SK-N-SH (cell line): ENCODE measurements around the gene KLHDC9. TPM values are rescaled to one million over a fixed set of nuclear protein-coding genes. Genes with fewer than 3 reads are reported as not detected.

Experiments
- CTCF ChIA-PET: fragments of 300-600, 350-600 bp; formaldehyde crosslinking; extraction: SDS; loops from one replicate; lab custom pipeline; 2021; lab: Yijun Ruan, JAX
- POLR2A ChIA-PET: fragments of 350-600 bp; sonication (Branson Sonifier 250); formaldehyde crosslinking; extraction: SDS; loops from one replicate; lab custom pipeline; 2020; ENCODE audit warnings: antibody characterized with exemption, inconsistent platforms; lab: Yijun Ruan, JAX
- DNase-seq: peaks from one replicate; pipeline ENCODE4 v3.0.0; 2012
- H2AFZ ChIP-seq: fragments of 200-600 bp; sonication (generic); 2 replicates; pipeline ENCODE4 v1.8.1; 2016; ENCODE audit warnings: antibody characterized with exemption, mild to moderate bottlenecking, low read depth
- H3F3A ChIP-seq: fragments of 200-600 bp; sonication (generic); replicated peaks from 2 replicates; pipeline ENCODE3; 2016; ENCODE audit warnings: antibody characterized with exemption, mild to moderate bottlenecking; ENCODE audit not compliant: insufficient read depth
- H3K27ac ChIP-seq, 2 experiments: fragments of 200-500 bp in 1 of 2; fragments of 200-600 bp in 1 of 2; sonication (Bioruptor generic) in 1 of 2; sonication (generic), shearing (Covaris generic) in 1 of 2; 2 replicates each; pipeline versions ENCODE4 v1.5.1 to v1.6.1; 2014 to 2016; ENCODE audit warnings: low read depth in 2 of 2, inconsistent platforms in 1 of 2, low read length in 1 of 2, mild to moderate bottlenecking in 1 of 2, mixed read lengths in 1 of 2
- H3K27me3 ChIP-seq: fragments of 200-600 bp; sonication (generic), shearing (Covaris generic); 2 replicates; pipeline ENCODE4 v1.6.1; 2016; ENCODE audit warnings: mixed run types; ENCODE audit not compliant: insufficient read depth
- H3K36me3 ChIP-seq, 2 experiments: fragments of 200-500 bp in 1 of 2; fragments of 200-600 bp in 1 of 2; sonication (Bioruptor generic) in 1 of 2; sonication (generic) in 1 of 2; replicated peaks in 1 of 2; 2 replicates each; pipeline versions ENCODE3 to v1.5.1; 2014 to 2016; ENCODE audit warnings: low read length in 1 of 2, mild to moderate bottlenecking in 1 of 2; ENCODE audit not compliant: insufficient read depth in 2 of 2, control insufficient read depth in 1 of 2
- H3K4me1 ChIP-seq, 2 experiments: fragments of 200-500 bp in 1 of 2; fragments of 200-600 bp in 1 of 2; sonication (Bioruptor generic) in 1 of 2; sonication (generic), shearing (Covaris generic) in 1 of 2; 2 replicates each; pipeline versions ENCODE4 v1.5.1 to v1.6.1; 2014 to 2016; ENCODE audit warnings: low read depth in 1 of 2, low read length in 1 of 2, mixed run types in 1 of 2; ENCODE audit not compliant: insufficient read depth in 2 of 2, control insufficient read depth in 1 of 2
- H3K4me2 ChIP-seq: fragments of 200-600 bp; sonication (generic), shearing (Covaris generic); 2 replicates; pipeline ENCODE4 v1.6.1; 2017; ENCODE audit warnings: mixed run types
- H3K4me3 ChIP-seq, 2 experiments: fragments of 200-500 bp in 1 of 2; fragments of 200-600 bp in 1 of 2; sonication (Bioruptor generic) in 1 of 2; sonication (generic), shearing (Covaris generic) in 1 of 2; 2 replicates each; pipeline versions ENCODE4 v1.5.1 to v1.8.1; 2014 to 2016; ENCODE audit warnings: low read depth in 2 of 2, inconsistent platforms in 1 of 2, low read length in 1 of 2, mild to moderate bottlenecking in 1 of 2, mixed read lengths in 1 of 2, moderate library complexity in 1 of 2
- H3K79me2 ChIP-seq: fragments of 200-600 bp; sonication (generic); 2 replicates; pipeline ENCODE4 v1.8.1; 2017; ENCODE audit warnings: mild to moderate bottlenecking; ENCODE audit not compliant: insufficient read depth
- H3K9ac ChIP-seq: fragments of 200-600 bp; sonication (generic); 2 replicates; pipeline ENCODE4 v1.6.1; 2017; ENCODE audit warnings: mixed run types
- H3K9me2 ChIP-seq: fragments of 200-600 bp; sonication (generic); 2 replicates; pipeline ENCODE4 v1.6.1; 2017; ENCODE audit warnings: mixed run types
- H3K9me3 ChIP-seq: fragments of 200-600 bp; sonication (generic); 2 replicates; pipeline ENCODE4 v1.6.1; 2017; ENCODE audit warnings: mixed run types, mild to moderate bottlenecking, moderate library complexity
- H4K20me1 ChIP-seq: fragments of 200-600 bp; sonication (generic); 2 replicates; pipeline ENCODE4 v1.6.1; 2017; ENCODE audit warnings: mild to moderate bottlenecking, mixed run types; ENCODE audit not compliant: insufficient read depth
- CHD2 ChIP-seq: fragments of 150-350 bp; IDR thresholded peaks from 2 replicates; pipeline ENCODE4 v1.6.1; 2018; ENCODE audit warnings: low read length; ENCODE audit not compliant: partially characterized antibody
- ELF1 ChIP-seq: IDR thresholded peaks from 2 replicates; pipeline ENCODE4 v1.4.0; 2012
- EP300 ChIP-seq, 2 experiments: IDR thresholded peaks; 2 replicates each; pipeline versions ENCODE4 v1.4.0 to v1.6.1; 2012; ENCODE audit warnings: borderline replicate concordance in 1 of 2, low read depth in 1 of 2, low read length in 1 of 2
- EZH2phosphoT487 ChIP-seq: fragments of 200-600 bp; sonication (generic); IDR thresholded peaks from 2 replicates; pipeline ENCODE4 v1.6.1; 2017; ENCODE audit warnings: low read depth, mixed run types, mild to moderate bottlenecking, antibody characterized with exemption, moderate library complexity, borderline replicate concordance
- FOXJ3 ChIP-seq: sonication (generic); formaldehyde crosslinking; IDR thresholded peaks from 2 replicates; pipeline ENCODE4 v1.5.1; 2020; ENCODE audit warnings: mild to moderate bottlenecking, missing genetic modification reagents
- FOXM1 ChIP-seq: IDR thresholded peaks from 2 replicates; pipeline ENCODE4 v1.4.0; 2012; ENCODE audit warnings: low read depth, mild to moderate bottlenecking
- GABPA ChIP-seq: IDR thresholded peaks from 2 replicates; pipeline ENCODE4 v1.4.0; 2012; ENCODE audit warnings: low read depth, mild to moderate bottlenecking
- GATA2 ChIP-seq: sonication (generic); formaldehyde crosslinking; IDR thresholded peaks from 2 replicates; pipeline ENCODE4 v1.5.0; 2020; ENCODE audit warnings: mild to moderate bottlenecking, missing genetic modification reagents
- JUND ChIP-seq: IDR thresholded peaks from 2 replicates; pipeline ENCODE4 v1.4.0; 2012
- MEF2A ChIP-seq: IDR thresholded peaks from 2 replicates; pipeline ENCODE4 v1.4.0; 2012; ENCODE audit warnings: low read depth, borderline replicate concordance
- MXI1 ChIP-seq: IDR thresholded peaks from 2 replicates; pipeline ENCODE4 v1.6.1; 2012; ENCODE audit warnings: mild to moderate bottlenecking, low read depth, low read length, improper control_type of control experiment
- NFIC ChIP-seq: IDR thresholded peaks from 2 replicates; pipeline ENCODE4 v1.4.0; 2012; ENCODE audit warnings: borderline replicate concordance
- NRF1 ChIP-seq: IDR thresholded peaks from 2 replicates; pipeline ENCODE4 v1.6.1; 2012; ENCODE audit warnings: low read depth, mild to moderate bottlenecking, low read length
- PBX3 ChIP-seq: IDR thresholded peaks from 2 replicates; pipeline ENCODE4; 2012
- RCOR1 ChIP-seq: fragments of 150-350 bp; IDR thresholded peaks from 2 replicates; pipeline ENCODE4 v1.6.1; 2017; ENCODE audit warnings: antibody characterized with exemption, low read length
- RFX5 ChIP-seq: IDR thresholded peaks from 2 replicates; pipeline ENCODE4 v1.6.1; 2012; ENCODE audit warnings: mild to moderate bottlenecking, improper control_type of control experiment, low read length
- RXRA ChIP-seq: IDR thresholded peaks from 2 replicates; pipeline ENCODE4 v1.4.0; 2012; ENCODE audit warnings: low read depth, mild to moderate bottlenecking, borderline replicate concordance
- SIN3A ChIP-seq: IDR thresholded peaks from 2 replicates; pipeline ENCODE4 v1.6.1; 2012; ENCODE audit warnings: low read depth, mild to moderate bottlenecking, low read length, moderate library complexity, borderline replicate concordance
- SMC3 ChIP-seq: IDR thresholded peaks from 2 replicates; pipeline ENCODE4 v1.6.1; 2012; ENCODE audit warnings: low read depth, low read length, improper control_type of control experiment
- YY1 ChIP-seq: IDR thresholded peaks from 2 replicates; pipeline ENCODE4 v1.4.0; 2012; ENCODE audit warnings: low read depth, mild to moderate bottlenecking
- ZBTB33 ChIP-seq: IDR thresholded peaks from 2 replicates; pipeline ENCODE4 v1.4.0; 2012; ENCODE audit warnings: low read depth, borderline replicate concordance
- WGBS: methylation state at CpG from one replicate; pipeline ENCODE4 v1.1.6; 2017; ENCODE audit warnings: low lambda C conversion rate; 5-methylcytosine and 5-hydroxymethylcytosine counted together
- polyA plus RNA-seq, 3 experiments: library from polyadenylated mRNA; depleted of rRNA; stranded (reverse); fragments of >200 nt; gene quantifications; 2 replicates each; pipeline ENCODE4 v1.2.3, GENCODE V29; 2012
- TF ChIP-seq, protein P1 (sequence below): IDR thresholded peaks from 2 replicates; pipeline ENCODE4 v1.4.0; 2012; ENCODE audit warnings: low read depth
- TF ChIP-seq, protein P2 (sequence below): fragments of 150-350 bp; IDR thresholded peaks from 2 replicates; pipeline ENCODE4 v1.6.1; 2017; ENCODE audit warnings: antibody characterized with exemption, low read length, low read depth, borderline replicate concordance
- TF ChIP-seq, protein P3 (sequence below): fragments of 150-350 bp; IDR thresholded peaks from 2 replicates; pipeline ENCODE4 v1.6.1; 2016; ENCODE audit warnings: mild to moderate bottlenecking, low read depth, low read length
- TF ChIP-seq, protein P4 (sequence below): IDR thresholded peaks from 2 replicates; pipeline ENCODE4 v1.6.1; 2012; ENCODE audit warnings: mild to moderate bottlenecking, low read depth, low read length, moderate library complexity

Gene KLHDC9
- polyA plus RNA-seq, 1 of the 3 experiments (the other 2 are of a cell fraction) = 4.7 TPM

- peak overlapping the region in 1 of 2 experiments; percentile 45; a peak in 2 of 4 replicates for H3K27ac ChIP-seq
- DNase-seq = no peak
- no peak for TF ChIP-seq RFX5
- TF ChIP-seq FOXM1 = no peak
- no peak for TF ChIP-seq NRF1
- TF ChIP-seq, protein P1, sequence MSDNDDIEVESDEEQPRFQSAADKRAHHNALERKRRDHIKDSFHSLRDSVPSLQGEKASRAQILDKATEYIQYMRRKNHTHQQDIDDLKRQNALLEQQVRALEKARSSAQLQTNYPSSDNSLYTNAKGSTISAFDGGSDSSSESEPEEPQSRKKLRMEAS = peak; percentile 50; the same call in 1 of the 2 replicates
- TF ChIP-seq MXI1 = no peak
- TF ChIP-seq MEF2A = no peak
- no peak for TF ChIP-seq FOXJ3 (CRISPR knock-in tag)
- TF ChIP-seq GABPA = no peak
- no peak for TF ChIP-seq ZBTB33
- TF ChIP-seq PBX3 = 0 out of 2 replicates have a peak, but pooled peaks have one; percentile 2
- no peak for TF ChIP-seq RXRA
- peak; percentile 59; the same call in 1 of the 2 replicates for TF ChIP-seq NFIC
- TF ChIP-seq SIN3A = no peak
- TF ChIP-seq, protein P2, sequence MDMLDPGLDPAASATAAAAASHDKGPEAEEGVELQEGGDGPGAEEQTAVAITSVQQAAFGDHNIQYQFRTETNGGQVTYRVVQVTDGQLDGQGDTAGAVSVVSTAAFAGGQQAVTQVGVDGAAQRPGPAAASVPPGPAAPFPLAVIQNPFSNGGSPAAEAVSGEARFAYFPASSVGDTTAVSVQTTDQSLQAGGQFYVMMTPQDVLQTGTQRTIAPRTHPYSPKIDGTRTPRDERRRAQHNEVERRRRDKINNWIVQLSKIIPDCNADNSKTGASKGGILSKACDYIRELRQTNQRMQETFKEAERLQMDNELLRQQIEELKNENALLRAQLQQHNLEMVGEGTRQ = no peak
- no peak for TF ChIP-seq ELF1
- peak; percentile 61 for TF ChIP-seq JUND
- TF ChIP-seq GATA2 (CRISPR knock-in tag) = no peak
- no peak for TF ChIP-seq SMC3
- no peak for TF ChIP-seq RCOR1
- TF ChIP-seq EP300 (IDR thresholded peaks at IDR 0.05; ENCODE audit: borderline replicate concordance in 1 of 2, low read depth in 1 of 2, low read length in 1 of 2) = peak in 1 of 2 experiments; percentile 31; a peak in 1 of 4 replicates
- no peak for TF ChIP-seq YY1
- no peak for TF ChIP-seq CHD2
- TF ChIP-seq EZH2phosphoT487 = no peak
- TF ChIP-seq, protein P3, sequence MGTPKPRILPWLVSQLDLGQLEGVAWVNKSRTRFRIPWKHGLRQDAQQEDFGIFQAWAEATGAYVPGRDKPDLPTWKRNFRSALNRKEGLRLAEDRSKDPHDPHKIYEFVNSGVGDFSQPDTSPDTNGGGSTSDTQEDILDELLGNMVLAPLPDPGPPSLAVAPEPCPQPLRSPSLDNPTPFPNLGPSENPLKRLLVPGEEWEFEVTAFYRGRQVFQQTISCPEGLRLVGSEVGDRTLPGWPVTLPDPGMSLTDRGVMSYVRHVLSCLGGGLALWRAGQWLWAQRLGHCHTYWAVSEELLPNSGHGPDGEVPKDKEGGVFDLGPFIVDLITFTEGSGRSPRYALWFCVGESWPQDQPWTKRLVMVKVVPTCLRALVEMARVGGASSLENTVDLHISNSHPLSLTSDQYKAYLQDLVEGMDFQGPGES = no peak
- TF ChIP-seq, protein P4, sequence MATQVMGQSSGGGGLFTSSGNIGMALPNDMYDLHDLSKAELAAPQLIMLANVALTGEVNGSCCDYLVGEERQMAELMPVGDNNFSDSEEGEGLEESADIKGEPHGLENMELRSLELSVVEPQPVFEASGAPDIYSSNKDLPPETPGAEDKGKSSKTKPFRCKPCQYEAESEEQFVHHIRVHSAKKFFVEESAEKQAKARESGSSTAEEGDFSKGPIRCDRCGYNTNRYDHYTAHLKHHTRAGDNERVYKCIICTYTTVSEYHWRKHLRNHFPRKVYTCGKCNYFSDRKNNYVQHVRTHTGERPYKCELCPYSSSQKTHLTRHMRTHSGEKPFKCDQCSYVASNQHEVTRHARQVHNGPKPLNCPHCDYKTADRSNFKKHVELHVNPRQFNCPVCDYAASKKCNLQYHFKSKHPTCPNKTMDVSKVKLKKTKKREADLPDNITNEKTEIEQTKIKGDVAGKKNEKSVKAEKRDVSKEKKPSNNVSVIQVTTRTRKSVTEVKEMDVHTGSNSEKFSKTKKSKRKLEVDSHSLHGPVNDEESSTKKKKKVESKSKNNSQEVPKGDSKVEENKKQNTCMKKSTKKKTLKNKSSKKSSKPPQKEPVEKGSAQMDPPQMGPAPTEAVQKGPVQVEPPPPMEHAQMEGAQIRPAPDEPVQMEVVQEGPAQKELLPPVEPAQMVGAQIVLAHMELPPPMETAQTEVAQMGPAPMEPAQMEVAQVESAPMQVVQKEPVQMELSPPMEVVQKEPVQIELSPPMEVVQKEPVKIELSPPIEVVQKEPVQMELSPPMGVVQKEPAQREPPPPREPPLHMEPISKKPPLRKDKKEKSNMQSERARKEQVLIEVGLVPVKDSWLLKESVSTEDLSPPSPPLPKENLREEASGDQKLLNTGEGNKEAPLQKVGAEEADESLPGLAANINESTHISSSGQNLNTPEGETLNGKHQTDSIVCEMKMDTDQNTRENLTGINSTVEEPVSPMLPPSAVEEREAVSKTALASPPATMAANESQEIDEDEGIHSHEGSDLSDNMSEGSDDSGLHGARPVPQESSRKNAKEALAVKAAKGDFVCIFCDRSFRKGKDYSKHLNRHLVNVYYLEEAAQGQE = no peak
These were observed 17.1 kb downstream of the KLHDC9 start for GRCh38 chr1:161115132-161115711.

More at GRCh38 chr1:161115132-161115711, 17.1 kb downstream of the KLHDC9 start:
- no peaks in the 10 kb centered on the region for H3K27me3 ChIP-seq
- peaks cover 45% of the 10 kb centered on the region for H4K20me1 ChIP-seq
- H3K9me3 ChIP-seq = no peaks in the 10 kb centered on the region
- peaks cover 13 to 20% of the 10 kb centered on the region in 2 experiments for H3K36me3 ChIP-seq
- ChIA-PET POLR2A (no interaction called here), CTCF (interaction anchor here (2.2 kb wide), 1 partner anchor 18 kb away, joined by 6 read pairs; no protein-coding TSS in a partner anchor)
- 61% methylated on average over 12 of the region's 12 CpGs for WGBS
- no peaks in the 10 kb centered on the region for H3K9me2 ChIP-seq
- H3F3A ChIP-seq = peaks cover 15% of the 10 kb centered on the region
- H3K4me2 ChIP-seq = peak overlapping the region; percentile 92
- H2AFZ ChIP-seq = no peak overlapping the region
- H3K4me1 ChIP-seq = peaks cover 19 to 25% of the 10 kb centered on the region in 2 experiments; a peak in 3 of 4 replicates
- H3K4me3 ChIP-seq = no peak overlapping the region
- peaks cover 93% of the 10 kb centered on the region for H3K79me2 ChIP-seq
- no peak overlapping the region for H3K9ac ChIP-seq
